ENCODE results near the gene PBX1. TPM values are rescaled to one million over a fixed set of nuclear protein-coding genes. Genes with fewer than 3 reads are reported as not detected.

PBX1 gene
- total and polyA plus RNA-seq, 10 of the 15 experiments (the other 5 are each of a cell fraction or from before 2014, with no cell fraction given), result 0.05 to 0.28 (median 0.11) TPM; not detected in 5

- TF ChIP-seq IKZF2 (IDR thresholded peaks at IDR 0.05), result no peak
- no peak for TF ChIP-seq KAT2A (conservative IDR thresholded peaks at IDR 0.05; ENCODE audit: control insufficient read depth, low read depth, low read length)
Measured at GRCh38 chr1:164801246-164801731, 242.3 kb downstream of the PBX1 start (continued).

GRCh38 chr1:164801791-164802502 lies 243.0 kb downstream of the PBX1 start:
- H3K27me3 ChIP-seq (replicated peaks in 1 of 2; ENCODE audit: control insufficient read depth in 2 of 2, insufficient read depth in 2 of 2, low read length in 1 of 2), result no peaks in the 10 kb centered on the region
- no peak for DNase-seq (ENCODE audit: low read depth, low spot score)
- TF ChIP-seq ZBED1 (IDR thresholded peaks at IDR 0.05; ENCODE audit: borderline replicate concordance) (no peak), RBBP5 (conservative IDR thresholded peaks at IDR 0.05) (no peak), CREM (IDR thresholded peaks at IDR 0.05; ENCODE audit: low read depth) (no peak), IRF5 (IDR thresholded peaks at IDR 0.05; ENCODE audit: borderline replicate concordance) (no peak), CHD4 (IDR thresholded peaks at IDR 0.05) (no peak), RELB (IDR thresholded peaks at IDR 0.05; ENCODE audit: low read depth) (no peak), POLR2AphosphoS2 (IDR thresholded peaks at IDR 0.05; ENCODE audit: low read depth, low read length) (no peak), TCF7 (IDR thresholded peaks at IDR 0.05; ENCODE audit: borderline replicate concordance) (no peak), NFIC (IDR thresholded peaks at IDR 0.05; ENCODE audit: low read depth, low read length) (no peak), KAT2A (conservative IDR thresholded peaks at IDR 0.05; ENCODE audit: control insufficient read depth, low read depth, low read length) (no peak), USF2 (IDR thresholded peaks at IDR 0.05; ENCODE audit: borderline replicate concordance, low read depth, low read length) (no peak)
- H3K79me2 ChIP-seq (ENCODE audit: control insufficient read depth, insufficient read depth, low read length), result no peaks in the 10 kb centered on the region
- ChIA-PET RAD21 (ENCODE audit: unreplicated experiment) (no interaction called here), POLR2A (no interaction called here), SMC1A (ENCODE audit: uncharacterized antibody, unreplicated experiment) (interaction anchor here (1.8 kb wide), 1 partner anchor 10 kb away, joined by 6 read pairs; no protein-coding TSS in a partner anchor), CTCF (no interaction called here)
- in situ Hi-C loops (cut with MboI) (no loop called here), intact Hi-C loops (cut with micrococcal nuclease; ENCODE audit: unreplicated experiment) (no loop called here)
- H3K9ac ChIP-seq (ENCODE audit: control insufficient read depth, insufficient read depth, low read length), result no peak overlapping the region
- no peak overlapping the region for H3K27ac ChIP-seq (ENCODE audit: control insufficient read depth, insufficient read depth)
- no peaks in the 10 kb centered on the region for H4K20me1 ChIP-seq (ENCODE audit: control insufficient read depth, insufficient read depth)
- no peak overlapping the region for H3K4me3 ChIP-seq
- H3K36me3 ChIP-seq (ENCODE audit: control insufficient read depth in 2 of 2, insufficient read depth in 2 of 2, low read length in 1 of 2), result no peaks in the 10 kb centered on the region
- H2AFZ ChIP-seq (ENCODE audit: control insufficient read depth, low read depth, low read length), result no peak overlapping the region
- BruUV-seq (replicated peaks), result no TSS peak
- ATAC-seq, result no peak
- 9% methylated on average over 7 of the region's 7 CpGs for WGBS (ENCODE audit: insufficient coverage, insufficient replicate concordance, low lambda C conversion rate, missing lambda C conversion rate)
- no peak for FAIRE-seq
- H3K4me1 ChIP-seq (ENCODE audit: control insufficient read depth, insufficient read depth, low read length), result no peaks in the 10 kb centered on the region
- no peak overlapping the region for H3K4me2 ChIP-seq (ENCODE audit: control insufficient read depth, insufficient read depth)
- H3K9me3 ChIP-seq (replicated peaks; ENCODE audit: control insufficient read depth, insufficient read depth, low read length), result no peaks in the 10 kb centered on the region
